ENCODE results near the gene CAMTA1.

CAMTA1 gene

DNA sequence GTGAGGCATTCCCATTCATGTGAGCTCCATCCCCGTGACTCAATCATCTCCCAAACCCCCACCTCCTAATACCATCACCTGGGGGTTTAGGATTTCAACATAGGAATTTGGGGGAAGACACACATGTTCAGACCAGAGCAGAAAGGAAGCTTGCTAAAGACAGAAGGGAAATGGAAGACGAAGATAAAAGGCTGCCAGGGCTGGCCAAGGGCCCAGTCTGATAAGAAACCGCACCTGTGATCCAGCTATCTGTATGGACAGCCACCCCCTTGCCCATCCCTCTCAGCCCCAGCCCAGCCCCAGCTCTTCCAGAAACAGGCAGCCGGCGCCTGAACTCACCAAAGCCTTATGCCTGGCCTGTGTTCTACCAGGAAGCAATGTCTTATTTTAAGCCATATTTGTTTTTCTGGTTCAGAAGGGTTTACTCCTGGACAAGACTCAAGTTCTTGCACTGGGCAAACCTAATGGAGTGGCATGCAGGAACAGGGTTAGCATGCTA is 787.4 kb downstream of the CAMTA1 start:
- no peak for DNase-seq

DNA sequence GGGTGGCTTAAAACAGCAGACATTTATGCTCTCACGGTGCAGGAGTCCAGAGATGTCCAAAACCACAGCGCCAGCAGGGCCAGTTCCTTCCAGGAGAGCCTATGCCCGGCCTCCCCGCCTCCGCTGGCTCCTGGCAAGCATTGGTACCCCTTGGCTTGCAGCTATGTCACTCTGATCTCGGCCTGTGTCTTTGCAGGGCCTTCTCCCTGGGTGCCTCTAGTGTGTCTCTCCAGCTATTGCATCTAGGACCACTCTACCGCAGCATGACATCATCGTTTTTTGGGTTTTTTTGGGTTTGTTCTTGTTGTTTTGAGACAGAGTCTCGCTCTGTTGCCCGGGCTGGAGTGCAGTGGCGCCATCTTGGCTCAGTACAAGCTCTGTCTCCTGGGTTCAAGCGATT is 788.2 kb downstream of the CAMTA1 start:
- DNase-seq = no peak

DNA sequence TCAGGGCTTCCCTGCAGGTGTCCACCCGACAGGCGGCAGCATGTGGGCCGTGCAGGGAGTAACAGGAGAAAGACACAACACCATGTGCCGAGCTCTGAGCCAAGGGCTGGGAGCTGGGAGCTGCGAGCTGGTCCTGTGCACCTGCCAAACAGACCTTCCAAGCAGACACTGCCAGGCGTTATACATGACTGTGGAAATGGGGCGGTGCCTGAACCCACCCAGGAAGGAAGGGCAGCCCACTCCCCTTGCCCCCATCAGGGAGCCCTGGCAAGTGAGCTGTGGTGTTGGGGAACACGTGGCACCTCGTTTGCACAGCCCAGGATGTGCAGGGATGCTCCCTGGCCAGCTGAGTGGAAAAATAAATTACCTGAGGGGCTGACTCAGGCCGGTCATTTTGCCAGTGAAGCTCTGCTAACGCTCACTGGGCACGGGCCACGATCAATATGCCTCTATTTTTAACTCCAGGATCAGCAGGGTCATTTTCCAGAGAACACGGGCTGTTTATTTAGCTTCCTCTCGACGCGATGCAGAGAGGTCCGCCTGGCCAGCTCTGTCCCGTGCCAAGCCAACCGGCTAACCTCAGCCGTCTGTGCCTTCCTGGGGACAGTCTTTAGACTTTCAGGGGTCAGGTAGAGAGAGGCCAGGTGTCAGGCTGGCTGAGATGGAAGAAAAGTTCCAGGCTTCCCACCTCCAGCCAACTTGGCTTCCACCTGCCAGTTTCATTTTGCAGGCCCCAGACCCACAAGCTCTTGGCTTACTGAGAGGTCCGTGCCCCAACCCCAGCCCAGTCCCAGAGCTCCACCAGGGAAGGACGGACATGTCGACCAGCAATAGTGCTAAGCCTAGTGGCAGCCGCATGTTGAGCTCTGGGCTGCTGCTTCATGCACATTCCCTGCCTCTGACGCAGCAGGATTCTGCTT is 789.1 kb downstream of the CAMTA1 start:
- DNase-seq = no peak

DNA sequence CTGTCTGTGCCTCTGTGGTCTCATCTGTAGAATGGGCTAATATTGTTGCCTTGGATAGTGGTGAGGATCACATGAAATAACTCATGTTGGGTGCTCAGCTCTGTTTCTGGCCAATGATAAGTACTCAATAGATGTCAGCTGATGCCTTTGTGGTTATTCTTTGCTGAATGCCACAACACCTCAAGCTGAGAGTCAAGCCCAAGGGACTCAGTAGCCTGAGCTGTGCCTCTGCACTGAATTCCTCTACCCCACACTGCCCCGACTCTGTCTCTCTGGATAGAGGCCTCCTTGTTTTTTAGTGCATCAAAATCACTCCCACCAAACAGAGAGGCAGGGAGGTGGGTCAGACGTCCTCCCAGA is 789.8 kb downstream of the CAMTA1 start:
- no peak for DNase-seq

DNA sequence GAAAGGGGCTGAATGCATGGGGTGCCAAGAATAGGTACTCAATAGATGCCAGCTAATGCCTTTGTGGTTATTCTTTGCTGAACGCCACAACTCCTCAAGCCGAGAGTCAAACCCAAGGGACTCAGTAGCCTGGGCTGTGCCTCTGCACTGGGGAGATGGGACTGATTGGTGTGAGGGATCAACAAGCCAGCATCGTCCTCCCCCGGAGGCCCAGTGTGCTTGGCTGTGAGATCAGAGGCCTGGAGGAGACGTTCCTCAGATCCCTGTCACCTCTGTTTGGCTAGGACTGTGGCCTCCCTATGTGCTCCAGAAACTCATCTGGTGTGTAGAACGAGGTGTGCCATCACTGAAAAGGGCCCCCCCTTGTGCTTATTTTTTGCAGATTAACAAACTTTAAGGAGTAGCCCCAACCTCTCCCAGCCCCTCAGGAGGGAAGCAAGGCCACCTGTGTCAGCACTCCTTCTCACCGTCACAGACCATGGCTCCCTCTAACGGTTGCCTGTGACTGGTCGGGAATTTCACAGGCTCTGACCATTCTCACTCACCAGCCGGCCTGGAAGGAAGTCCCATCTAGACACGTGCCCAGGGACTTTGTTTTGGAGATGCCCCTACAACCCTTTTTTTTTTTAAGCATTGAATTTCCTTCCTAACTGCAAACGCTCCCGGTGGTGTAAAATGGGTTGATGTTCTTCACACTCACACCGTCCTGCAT is 791.8 kb downstream of the CAMTA1 start:
- no peak for DNase-seq

DNA sequence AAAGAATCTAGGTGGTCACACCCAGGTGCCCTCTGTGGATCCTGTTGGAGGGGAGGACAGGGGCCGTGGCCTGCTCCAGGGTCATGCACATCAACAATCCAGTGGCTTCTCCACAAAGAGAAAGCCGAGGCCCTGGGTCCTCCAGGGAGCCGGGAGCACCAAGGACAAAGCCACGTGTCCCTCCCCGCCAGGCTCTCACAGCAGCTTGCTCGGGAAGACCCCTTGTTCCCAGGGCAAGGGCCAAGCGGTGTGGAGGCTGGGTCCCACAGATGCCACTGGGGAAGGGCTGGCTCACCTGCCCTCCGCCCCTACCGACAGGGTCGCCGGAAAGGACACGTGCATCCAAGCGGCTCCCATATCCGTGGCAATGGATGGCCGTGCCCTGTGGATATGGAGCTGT is 793.0 kb downstream of the CAMTA1 start:
- DNase-seq = no peak

DNA sequence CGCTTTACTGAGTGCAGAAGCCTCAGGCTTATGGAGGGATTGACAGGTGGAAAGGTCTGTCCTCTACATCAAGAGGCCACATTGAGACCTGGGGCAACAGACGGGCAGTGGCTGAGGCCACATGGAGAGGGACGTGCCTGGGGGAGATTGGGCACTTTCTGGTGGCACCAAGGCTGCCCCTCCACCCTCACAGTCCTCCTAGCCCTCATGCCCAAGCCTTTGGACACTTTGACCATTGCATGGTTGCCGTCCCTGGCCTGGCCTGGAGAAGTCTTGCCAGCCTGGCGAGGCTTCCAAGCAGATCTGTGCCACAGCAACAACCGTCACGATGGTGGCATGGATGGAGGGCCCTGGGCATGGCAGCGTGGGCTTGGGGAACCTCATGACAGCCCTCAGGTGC is 793.8 kb downstream of the CAMTA1 start:
- DNase-seq = no peak

DNA sequence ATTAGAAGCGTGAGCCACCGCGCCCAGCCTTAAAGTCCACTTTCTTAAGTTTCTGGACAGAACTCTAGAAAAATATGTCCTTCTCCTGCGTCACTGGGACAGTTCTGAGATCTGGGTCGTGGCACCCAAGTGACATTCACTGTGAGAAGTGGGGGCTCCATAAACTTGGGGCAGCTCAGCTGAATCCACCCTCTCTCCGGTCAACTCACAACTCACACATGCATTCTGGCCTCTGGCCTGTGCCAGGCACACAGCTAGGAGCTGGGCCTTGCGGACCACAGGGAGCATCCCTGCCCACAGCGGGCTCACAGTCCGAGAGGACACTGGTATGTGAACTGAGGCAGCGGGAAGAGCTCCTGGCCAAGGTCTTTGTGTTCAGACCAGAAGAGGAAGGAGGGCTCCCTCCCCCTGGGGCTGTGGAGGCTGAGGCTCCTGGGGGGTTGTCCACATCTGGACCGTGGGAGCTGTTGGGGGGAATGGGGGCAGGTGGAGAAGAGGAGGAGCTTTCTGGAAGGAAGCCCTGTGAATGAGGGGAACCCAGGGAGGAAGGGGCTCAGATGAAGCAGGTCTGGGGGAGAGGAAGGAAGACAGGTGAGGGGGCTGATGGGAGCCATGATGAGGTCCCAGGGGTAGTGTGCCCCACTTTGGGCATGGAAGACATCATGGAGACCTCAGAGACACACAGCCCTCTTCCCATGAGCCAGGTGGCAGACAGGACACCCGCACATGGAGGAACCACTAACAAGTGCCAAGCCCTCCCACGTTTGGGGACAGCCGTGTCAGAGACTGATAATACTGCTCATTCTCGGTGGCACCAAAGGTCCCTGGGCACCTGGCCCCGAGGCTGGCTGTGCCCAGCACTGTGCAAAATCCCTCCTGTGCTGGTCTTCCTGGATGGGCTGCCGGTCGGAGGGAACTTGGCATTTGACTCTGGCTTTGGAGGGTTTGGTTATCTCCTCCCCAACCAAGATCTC is 794.9 kb downstream of the CAMTA1 start:
- no peak for DNase-seq

DNA sequence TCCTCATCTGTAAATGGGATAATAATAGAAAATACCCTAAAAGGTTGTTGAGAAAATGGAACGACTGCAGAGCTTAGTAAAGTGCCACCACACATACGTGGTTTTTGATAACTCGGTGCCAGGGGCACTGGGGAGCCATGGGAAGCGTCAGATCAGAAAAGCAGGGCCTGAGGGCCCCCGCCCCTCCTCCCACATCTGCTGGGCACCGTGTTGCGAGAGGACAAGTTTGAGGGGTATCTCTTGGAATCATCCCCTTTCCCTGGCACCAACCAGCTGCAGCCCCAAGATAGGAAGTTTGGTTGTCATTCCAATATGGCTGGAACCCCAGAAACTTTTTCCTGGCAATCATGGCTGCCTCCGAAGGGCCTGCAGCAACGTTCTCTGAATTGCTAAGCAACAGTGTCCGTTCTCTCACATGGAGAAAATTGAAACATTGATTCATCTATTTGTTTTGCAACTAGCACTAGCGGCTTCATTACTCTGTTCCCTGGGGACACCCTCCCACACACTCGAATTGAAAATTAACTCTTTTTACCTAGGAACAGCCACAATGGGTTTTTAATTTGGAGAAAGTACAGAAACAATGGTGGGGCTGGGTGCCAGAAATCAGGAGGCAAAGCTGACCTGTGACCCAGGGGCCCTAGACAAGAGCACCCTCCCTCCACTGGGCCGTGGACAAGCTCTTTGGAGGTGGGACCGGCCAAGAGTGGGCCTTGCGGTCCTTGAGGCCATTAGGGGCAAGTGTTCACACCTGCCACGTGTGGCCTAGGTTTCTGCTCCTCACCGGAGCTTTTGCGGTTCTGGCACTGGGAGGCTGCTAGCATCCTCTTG is 795.9 kb downstream of the CAMTA1 start:
- DNase-seq = no peak

DNA sequence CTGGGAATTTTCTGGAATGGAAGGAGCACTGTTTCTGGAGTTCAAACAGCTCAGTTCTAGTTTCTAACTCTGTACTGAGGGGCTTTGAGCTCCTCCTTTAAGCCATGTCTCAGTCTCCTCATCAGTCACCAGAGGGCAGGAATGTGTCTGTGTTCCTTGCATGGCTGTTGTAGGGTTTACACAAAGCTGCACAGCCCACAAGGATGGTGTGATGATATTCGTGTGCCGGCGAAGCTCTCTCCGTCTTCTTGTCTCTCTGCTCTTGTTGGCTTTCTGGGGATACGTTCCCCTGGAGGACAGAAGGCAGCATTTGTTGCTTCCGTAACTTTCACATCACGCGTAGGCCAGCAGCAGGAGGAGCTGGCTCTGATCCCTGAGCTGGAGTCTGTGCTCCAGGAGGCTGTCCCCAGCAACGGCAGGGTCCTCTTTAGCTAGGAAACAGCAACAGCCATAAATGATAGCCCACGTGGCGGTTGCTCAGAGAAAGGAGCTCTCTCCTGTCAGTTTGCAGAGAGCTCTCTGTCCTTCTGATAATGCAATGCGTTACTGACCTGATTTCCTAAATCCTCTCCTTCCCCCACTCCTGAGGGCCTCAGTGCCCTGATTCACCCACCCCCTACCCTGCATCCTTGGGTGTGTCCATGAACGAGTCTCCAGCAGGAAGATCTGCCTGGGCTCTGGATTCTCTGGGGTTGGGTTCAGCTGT is 796.7 kb downstream of the CAMTA1 start:
- DNase-seq = no peak

DNA sequence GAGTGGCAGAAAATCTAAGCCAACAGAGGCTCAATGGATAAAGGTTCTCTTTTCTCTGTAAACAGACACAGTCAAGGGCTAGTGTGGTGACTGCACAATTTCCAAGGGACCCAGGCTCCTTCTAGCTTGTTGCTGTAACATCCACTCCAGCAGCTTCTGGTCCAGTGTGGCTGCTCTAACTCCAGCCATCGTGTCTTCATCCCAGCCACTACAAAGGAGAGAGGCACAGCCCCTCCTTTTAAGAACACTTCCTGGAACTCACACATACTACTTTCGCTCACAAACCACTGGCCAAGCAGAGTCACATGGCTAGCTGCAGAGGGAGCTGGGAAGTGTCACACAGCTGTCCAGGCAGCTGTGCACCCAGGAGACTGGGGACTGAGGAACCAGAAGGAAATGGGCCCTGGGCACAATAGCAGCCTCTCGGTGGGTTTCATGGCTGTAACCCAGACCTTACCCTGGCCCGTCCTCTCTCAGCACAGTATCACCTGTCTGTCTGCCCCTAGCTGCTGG is 797.3 kb downstream of the CAMTA1 start:
- no peak for DNase-seq

DNA sequence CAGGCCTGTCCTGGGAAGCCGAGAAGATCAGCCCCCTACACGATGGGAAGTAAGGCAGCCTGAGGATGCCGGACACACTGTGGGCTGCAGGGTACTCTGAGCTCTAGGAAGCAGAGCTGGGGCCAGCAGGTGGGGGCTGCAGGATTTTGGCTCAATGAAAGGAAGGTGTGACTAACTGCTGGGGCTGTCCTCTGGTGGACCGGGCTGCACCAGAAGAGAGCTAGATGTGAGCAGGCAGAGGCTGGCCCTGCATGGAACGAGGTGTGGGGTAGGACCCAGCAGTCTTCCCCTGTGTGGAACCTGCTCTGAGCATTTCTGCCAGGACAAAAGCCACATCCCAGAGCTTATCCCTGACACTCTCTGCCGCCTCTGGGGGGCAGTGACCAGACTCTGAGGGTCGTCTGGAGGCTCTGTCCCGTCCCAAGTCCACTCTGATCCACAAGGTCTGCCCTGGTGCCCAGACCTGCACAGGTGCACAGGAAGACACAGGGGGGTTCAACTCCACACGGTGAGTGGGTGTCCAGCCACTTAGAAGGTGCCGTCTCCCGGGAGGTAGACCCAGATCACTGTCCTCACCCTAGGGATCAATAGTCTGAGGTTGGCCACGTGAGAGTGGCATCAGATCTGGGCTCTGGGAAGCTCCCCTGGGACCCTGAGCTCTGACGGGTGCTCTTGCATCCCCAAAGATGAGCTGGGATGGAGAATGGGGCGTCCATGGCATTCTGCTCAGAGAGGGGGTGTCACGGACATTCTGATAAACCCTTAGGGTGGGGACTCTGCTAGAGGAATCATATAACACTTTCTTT is 798.2 kb downstream of the CAMTA1 start:
- no peak for DNase-seq

DNA sequence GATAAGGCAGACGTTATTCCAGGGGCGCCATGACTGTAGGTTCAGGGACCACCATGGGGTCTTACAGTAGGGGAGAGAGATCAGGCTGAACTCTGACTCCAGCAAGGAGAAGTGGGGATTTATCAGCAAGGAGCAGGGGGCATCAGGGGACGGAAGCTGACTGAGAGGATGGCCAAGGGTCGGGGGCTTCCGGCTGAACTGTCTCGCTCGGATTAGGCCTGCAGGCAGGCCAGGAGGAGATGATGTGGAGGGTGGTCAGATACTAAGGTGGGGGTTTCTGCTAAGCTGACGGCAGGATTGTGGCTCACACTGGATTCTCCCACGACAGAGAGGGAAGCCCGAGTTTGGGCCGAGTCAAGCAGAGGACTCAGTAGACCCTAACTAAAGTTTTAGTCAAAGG is 798.9 kb downstream of the CAMTA1 start:
- DNase-seq = no peak

DNA sequence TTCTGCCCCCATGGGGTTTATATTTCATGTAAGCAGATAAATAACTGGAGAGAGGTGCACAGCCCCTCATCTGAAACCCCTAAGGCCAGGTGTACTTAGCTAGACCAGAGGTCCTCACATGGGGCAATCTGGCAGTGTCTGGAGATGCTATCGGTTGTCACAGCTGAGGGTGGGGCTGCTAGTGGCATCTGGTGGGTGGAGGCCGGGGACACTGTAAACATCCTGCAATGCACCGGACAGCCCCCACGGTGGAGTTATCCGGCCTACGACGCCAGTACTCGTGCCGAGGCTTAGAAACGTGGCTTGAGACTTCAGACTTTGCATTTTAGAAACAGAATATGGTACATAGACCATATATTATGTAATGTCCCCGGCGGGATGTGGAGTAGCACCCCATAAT is 799.4 kb downstream of the CAMTA1 start:
- no peak for DNase-seq

DNA sequence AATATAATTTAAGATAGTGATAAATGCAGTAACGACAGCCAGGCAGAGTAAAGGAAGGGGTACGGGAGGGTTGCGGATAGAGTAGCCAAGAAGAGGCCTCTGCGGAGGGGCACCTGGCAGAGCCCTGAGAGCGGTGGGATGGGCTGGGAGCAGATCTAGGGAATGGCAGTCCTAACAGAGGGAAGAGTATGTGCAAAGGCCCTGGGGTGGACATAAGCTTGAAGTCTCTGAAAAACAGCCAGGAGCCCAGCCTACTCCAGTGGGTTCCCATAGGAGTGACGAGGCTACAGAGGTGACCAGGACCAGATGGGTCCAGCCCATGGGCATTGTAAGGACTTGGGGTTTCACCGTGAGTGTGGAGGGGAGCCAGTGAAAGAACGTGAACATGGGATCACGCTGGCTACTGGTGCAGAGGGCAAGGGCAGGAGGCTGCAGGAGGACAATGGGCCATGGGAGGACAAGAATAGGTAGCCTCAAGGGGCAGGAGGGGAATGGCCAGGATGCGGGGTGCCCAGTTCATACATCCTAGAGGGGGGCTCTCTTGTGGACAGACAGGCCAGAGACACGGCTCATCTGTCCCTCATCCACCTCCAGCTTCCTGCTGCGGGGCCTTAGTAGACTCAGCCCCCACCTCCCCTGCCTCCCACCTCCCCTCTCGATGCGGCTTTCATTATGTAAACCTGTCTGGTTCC is 800.1 kb downstream of the CAMTA1 start:
- no peak for DNase-seq

DNA sequence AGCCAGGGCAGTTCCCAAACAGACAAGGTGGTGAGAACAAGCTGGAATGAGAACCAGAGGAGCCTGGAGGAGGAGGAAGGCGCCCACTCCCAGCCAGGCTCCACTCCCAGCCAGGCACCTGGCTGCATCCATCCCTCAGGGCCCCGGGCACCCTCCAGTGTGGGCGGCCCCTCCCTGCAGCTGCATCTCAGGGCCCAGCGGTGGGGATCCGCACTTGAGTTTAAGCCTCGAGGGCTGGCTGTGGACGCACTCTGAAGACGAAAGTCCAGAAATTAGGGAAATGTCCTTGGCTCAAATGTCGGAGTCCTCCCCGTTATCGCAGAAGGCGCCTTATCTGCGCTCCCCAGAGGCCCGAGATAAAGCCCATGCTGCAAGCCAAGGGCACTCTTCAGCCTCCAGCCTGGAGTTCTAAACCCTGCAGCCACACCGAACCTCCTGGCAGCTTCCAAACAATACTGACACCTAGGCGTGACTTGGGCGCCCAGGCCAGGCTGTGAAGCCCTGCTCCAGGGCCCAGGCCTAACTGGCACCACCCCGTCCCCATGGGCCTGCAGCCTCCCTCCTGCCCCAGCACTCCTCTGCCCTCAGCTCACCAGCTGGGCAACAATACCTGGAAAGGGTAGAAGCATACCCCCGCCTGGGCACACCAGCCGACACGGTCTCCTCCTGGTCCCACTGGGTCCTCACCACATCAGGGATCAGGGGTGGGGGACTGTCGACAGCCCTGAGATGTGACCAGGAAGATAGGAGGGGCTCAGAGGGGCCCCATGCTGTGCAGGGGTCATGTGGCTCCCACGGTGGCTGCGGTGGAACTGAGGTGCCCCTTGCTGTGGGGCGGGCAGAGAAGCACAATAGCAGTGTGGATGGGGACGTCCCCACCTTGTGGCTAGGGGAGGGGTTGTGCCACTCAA is 801.0 kb downstream of the CAMTA1 start:
- DNase-seq = no peak

DNA sequence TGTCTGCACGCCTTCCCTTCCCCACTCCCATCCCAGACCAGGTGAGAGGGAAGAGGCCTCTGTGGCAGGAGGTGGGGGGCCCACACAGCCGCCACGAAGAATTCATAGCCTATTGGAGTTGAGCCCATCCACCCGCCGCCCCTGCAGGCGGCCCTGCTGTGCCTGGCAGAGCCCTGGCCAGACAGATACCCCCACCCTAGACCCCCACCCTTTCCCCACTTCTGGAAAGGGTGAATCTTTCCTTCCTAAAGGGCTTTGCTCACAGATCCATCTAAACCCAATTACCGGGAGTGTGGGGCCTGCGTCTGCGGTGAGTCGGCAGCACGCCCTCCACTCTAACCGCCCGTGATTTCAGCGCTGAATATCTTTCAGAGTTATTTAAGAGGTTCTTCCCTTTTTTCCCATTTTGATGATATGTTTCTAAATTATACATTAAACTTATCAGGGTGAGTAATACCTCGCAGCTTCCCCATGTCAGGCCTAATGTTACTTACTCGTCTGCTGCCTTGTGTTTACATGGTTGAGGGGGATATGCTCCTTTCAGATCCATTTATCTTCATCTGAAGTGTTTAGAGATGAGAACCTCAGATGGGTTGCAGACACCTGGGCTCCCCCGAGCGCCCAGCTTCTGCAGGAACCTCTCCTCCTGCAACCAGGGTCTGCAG is 802.0 kb downstream of the CAMTA1 start:
- no peak for DNase-seq
